ENCODE data around the gene IFNAR2. TPM values are rescaled to one million over a fixed set of nuclear protein-coding genes. Genes with fewer than 3 reads are reported as not detected.

The IFNAR2 gene
- total RNA-seq (10 to 100 TPM in 2 of 6 donors, 1 to 10 TPM in 4; 4.0 to 26.8 (median 7.9) TPM), polyA plus RNA-seq (1 to 10 TPM; 7.8 to 8.2 TPM)

- FAIRE-seq, result no peak
- no peaks in the 10 kb centered on the region for H3K36me3 ChIP-seq
- peak; percentile 87 to 95 (median 91) for ATAC-seq
- H3K27ac ChIP-seq, result peak within 1 kb of the TSS; percentile 68 to 94 (median 84)
- intact Hi-C loops (cut with DNase I), result no loop called here
- WGBS, 2 donors, result 0% methylated on average over 33 to 95 of the region's 95 CpGs
- peak; percentile 63 to 92 (median 80) for DNase-seq
- no peaks in the 10 kb centered on the region for H3K9me3 ChIP-seq
- H3K4me1 ChIP-seq, result peaks cover 0 to 14% (median 4%) of the 10 kb centered on the region in 3 donors
- H3K4me3 ChIP-seq, result peak within 1 kb of the TSS; percentile 57 to 98 (median 94)
- no peaks in the 10 kb centered on the region for H3K27me3 ChIP-seq
- TF ChIP-seq, protein P1, sequence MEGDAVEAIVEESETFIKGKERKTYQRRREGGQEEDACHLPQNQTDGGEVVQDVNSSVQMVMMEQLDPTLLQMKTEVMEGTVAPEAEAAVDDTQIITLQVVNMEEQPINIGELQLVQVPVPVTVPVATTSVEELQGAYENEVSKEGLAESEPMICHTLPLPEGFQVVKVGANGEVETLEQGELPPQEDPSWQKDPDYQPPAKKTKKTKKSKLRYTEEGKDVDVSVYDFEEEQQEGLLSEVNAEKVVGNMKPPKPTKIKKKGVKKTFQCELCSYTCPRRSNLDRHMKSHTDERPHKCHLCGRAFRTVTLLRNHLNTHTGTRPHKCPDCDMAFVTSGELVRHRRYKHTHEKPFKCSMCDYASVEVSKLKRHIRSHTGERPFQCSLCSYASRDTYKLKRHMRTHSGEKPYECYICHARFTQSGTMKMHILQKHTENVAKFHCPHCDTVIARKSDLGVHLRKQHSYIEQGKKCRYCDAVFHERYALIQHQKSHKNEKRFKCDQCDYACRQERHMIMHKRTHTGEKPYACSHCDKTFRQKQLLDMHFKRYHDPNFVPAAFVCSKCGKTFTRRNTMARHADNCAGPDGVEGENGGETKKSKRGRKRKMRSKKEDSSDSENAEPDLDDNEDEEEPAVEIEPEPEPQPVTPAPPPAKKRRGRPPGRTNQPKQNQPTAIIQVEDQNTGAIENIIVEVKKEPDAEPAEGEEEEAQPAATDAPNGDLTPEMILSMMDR (IDR thresholded peaks at IDR 0.05), result no peak
Observed at GRCh38 chr21:33229784-33230544, at the start of gene IFNAR2. TSS of gene IFNAR2 (plus strand) at chr21:33229938. CDS start at chr21:33241923, 11,985 bp downstream.

DNA sequence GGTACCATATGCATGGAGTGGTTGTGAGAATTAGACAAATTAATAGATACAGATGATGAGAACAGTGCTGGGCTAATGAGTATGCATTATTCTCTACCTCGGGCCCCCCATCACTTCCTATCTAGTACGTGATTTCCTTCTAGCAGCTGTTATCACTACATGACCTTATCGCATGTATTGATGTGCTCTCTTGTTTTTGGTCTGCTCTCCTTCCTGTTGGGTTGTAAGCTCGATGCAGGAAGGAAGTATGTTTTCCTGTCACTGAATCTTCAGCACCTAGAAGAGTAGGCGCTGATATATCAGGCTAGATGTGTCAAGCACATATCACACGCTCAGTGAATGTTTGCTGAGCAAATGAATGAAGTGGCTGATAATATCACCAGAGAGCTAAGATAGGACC lies 43.9 kb upstream of the IFNAR2 start:
- intact Hi-C loops (cut with DNase I), result no loop called here
- Histone ChIP-seq H3K27ac (no peak overlapping the region), H3K4me1 (no peaks in the 10 kb centered on the region), H3K9me3 (no peaks in the 10 kb centered on the region), H3K27me3 (no peaks in the 10 kb centered on the region), H3K4me3 (no peak overlapping the region), H3K36me3 (no peaks in the 10 kb centered on the region)
- ATAC-seq (no peak), DNase-seq (no peak), FAIRE-seq (no peak)
- TF ChIP-seq, protein P1 (IDR thresholded peaks at IDR 0.05), result no peak
- WGBS, 2 donors, result 73 to 80% methylated on average over 6 of the region's 6 CpGs

- no peaks in the 10 kb centered on the region for H3K36me3 ChIP-seq
Observed at GRCh38 chr21:33187276-33187675, 42.5 kb upstream of the IFNAR2 start.

DNA sequence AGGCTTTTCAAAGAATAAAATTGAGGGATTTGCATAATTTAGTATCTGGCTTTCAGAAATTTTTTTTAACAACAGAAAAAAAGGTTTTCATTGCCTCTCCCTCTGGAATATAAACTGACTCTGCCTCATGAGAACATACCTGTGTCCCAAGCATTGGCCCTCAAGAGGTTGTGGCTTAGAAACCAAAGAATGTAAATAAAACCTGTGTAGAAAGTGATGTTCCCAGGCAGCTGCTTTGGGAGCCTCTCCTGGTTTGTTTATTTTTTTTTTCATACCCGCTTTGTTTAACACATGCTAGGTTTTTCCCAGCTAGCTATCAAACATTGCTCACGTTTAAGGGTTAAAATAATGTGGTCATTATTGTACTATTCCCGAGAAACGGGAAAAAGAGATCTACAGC lies 40.5 kb upstream of the IFNAR2 start:
- no peaks in the 10 kb centered on the region for H3K27me3 ChIP-seq
- TF ChIP-seq, protein P1 (IDR thresholded peaks at IDR 0.05), result no peak
- no peak overlapping the region for H3K27ac ChIP-seq
- no peak for FAIRE-seq
- DNase-seq, result no peak
- no peaks in the 10 kb centered on the region for H3K9me3 ChIP-seq
- H3K36me3 ChIP-seq, result no peaks in the 10 kb centered on the region
- intact Hi-C loops (cut with DNase I), result no loop called here
- WGBS, 2 donors, result 16 to 18% methylated on average over 4 of the region's 4 CpGs
- H3K4me3 ChIP-seq, result no peak overlapping the region
- no peaks in the 10 kb centered on the region for H3K4me1 ChIP-seq
- peak in 1 of 4 donors; percentile 58 for ATAC-seq

More at GRCh38 chr21:33187276-33187675, 42.5 kb upstream of the IFNAR2 start:
- ATAC-seq (no peak), DNase-seq (no peak), FAIRE-seq (no peak)
- Histone ChIP-seq H3K4me1 (no peaks in the 10 kb centered on the region), H3K27me3 (no peaks in the 10 kb centered on the region), H3K4me3 (no peak overlapping the region), H3K9me3 (no peaks in the 10 kb centered on the region), H3K27ac (no peak overlapping the region)
- TF ChIP-seq, protein P1 (IDR thresholded peaks at IDR 0.05), result no peak
- WGBS, 2 donors, result 66 to 71% methylated on average over 4 of the region's 4 CpGs
- intact Hi-C loops (cut with DNase I), result no loop called here

- FAIRE-seq (no peak), DNase-seq (no peak), ATAC-seq (no peak)
- Histone ChIP-seq H3K27ac (no peak overlapping the region), H3K4me3 (no peak overlapping the region), H3K4me1 (no peaks in the 10 kb centered on the region), H3K36me3 (no peaks in the 10 kb centered on the region), H3K27me3 (no peaks in the 10 kb centered on the region), H3K9me3 (no peaks in the 10 kb centered on the region)
- TF ChIP-seq, protein P1 (IDR thresholded peaks at IDR 0.05), result no peak
- intact Hi-C loops (cut with DNase I), result loop anchor here in 1 of 3 donors (10.0 kb wide), 1 partner anchor 245 kb away; no protein-coding TSS in a partner anchor
- WGBS, 2 donors, result 45 to 51% methylated on average over 3 of the region's 3 CpGs
Observed at GRCh38 chr21:33189824-33190223, 39.9 kb upstream of the IFNAR2 start.

Measured in pancreas (tissue), 10 donors.